GM18507 (cell line): ENCODE data around the gene SUCLG2.
"Not testable (repeated sequence)": the region's sequence is repeated elsewhere in the genome, so short reads cannot be mapped to it uniquely, and the experiment has no call there.

Experiments
- DNase-seq: peaks from one replicate; pipeline ENCODE4 v3.0.0; 2011; ENCODE audit warnings: low read depth; ENCODE audit not compliant: insufficient read length; ENCODE audit errors: extremely low spot score
- FAIRE-seq: peaks from 2 replicates; lab custom pipeline; 2011; peaks lifted over from hg19 to GRCh38; lab: Jason Lieb, UNC

Gene SUCLG2

GRCh38 chr3:67576441-67576840 lies 78.0 kb downstream of the SUCLG2 start:
- FAIRE-seq, result no peak
- no peak for DNase-seq

- FAIRE-seq (no peak), DNase-seq (no peak)
Observed at GRCh38 chr3:67569324-67569723, 85.1 kb downstream of the SUCLG2 start.

- FAIRE-seq, result no peak
- DNase-seq, result no peak
Observed at GRCh38 chr3:67567893-67568292, 86.5 kb downstream of the SUCLG2 start.

- DNase-seq (no peak), FAIRE-seq (no peak)
Observed at GRCh38 chr3:67564973-67565372, 89.4 kb downstream of the SUCLG2 start.

GRCh38 chr3:67564008-67564407 lies 90.4 kb downstream of the SUCLG2 start:
- no peak for FAIRE-seq

GRCh38 chr3:67561667-67562394 lies 92.6 kb downstream of the SUCLG2 start:
- DNase-seq (no peak), FAIRE-seq (no peak)

More at GRCh38 chr3:67564008-67564407, 90.4 kb downstream of the SUCLG2 start:
- DNase-seq, result no peak

- no peak for FAIRE-seq
- no peak for DNase-seq
Observed at GRCh38 chr3:67561266-67561665, 93.1 kb downstream of the SUCLG2 start.

GRCh38 chr3:67559029-67559605 lies 95.3 kb downstream of the SUCLG2 start:
- DNase-seq, result no peak
- no peak for FAIRE-seq

GRCh38 chr3:67558426-67558825 lies 96.0 kb downstream of the SUCLG2 start:
- DNase-seq, result no peak
- no peak for FAIRE-seq

GRCh38 chr3:67557848-67558355 lies 96.5 kb downstream of the SUCLG2 start:
- FAIRE-seq (no peak), DNase-seq (no peak)

- DNase-seq (no peak), FAIRE-seq (no peak)
Observed at GRCh38 chr3:67551361-67552016, 102.9 kb downstream of the SUCLG2 start.

- FAIRE-seq (no peak), DNase-seq (no peak)
Observed at GRCh38 chr3:67550541-67550940, 103.9 kb downstream of the SUCLG2 start.

GRCh38 chr3:67542502-67543250 lies 111.7 kb downstream of the SUCLG2 start:
- not testable (repeated sequence) for FAIRE-seq, DNase-seq

GRCh38 chr3:67540198-67540894 lies 114.1 kb downstream of the SUCLG2 start:
- DNase-seq (no peak), FAIRE-seq (no peak)

GRCh38 chr3:67537203-67537602 lies 117.2 kb downstream of the SUCLG2 start:
- FAIRE-seq, DNase-seq: not testable (repeated sequence)

- DNase-seq, result no peak
- no peak for FAIRE-seq
Observed at GRCh38 chr3:67535006-67535405, 119.4 kb downstream of the SUCLG2 start.

- no peak for DNase-seq
- no peak for FAIRE-seq
Observed at GRCh38 chr3:67534594-67534993, 119.8 kb downstream of the SUCLG2 start.

- FAIRE-seq (no peak), DNase-seq (no peak)
Observed at GRCh38 chr3:67531181-67532101, 123.0 kb downstream of the SUCLG2 start.
